ENCODE results near the gene FAAP100.

DNA sequence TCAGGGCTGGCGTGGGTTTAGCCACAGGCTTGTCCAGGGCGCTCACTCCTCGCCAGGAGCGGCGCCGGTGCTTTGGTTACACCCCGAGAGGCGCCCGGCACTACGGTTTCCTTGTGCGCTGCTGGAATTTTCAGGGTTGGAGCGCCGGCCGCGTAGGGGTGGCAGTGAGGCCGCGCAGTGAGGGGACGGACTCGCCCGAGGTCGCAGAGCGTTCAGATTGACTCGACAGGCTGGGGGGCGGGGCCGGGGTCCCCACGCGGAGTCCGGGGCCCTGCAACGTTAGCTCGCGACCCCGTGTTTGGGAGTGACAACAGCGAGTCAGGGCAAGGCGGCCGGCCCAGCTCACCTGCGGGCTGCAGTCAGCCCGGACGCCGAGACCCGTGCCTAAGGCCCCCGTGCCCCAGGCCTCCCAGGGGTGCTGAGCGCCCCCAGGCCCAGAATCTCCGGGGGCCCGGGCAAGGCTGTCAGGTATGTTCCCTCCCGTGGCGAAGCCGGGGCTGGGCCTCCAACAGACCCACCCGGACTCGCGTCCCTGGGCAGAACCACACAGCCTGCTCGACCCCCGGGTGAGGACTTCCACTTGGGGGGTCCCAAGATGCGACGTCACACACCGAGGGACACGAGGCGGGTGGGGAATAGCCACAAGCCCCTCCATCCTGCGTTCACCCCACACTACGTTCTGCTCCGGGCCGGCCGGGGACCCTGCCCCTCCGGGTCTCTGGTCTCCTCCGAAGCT is 38.2 kb downstream of the FAAP100 start:
- TF ChIP-seq TAF1 (IDR thresholded peaks at IDR 0.05; ENCODE audit: borderline replicate concordance, low read depth, low read length), result no peak
- TF ChIP-seq YY1 (IDR thresholded peaks at IDR 0.05; ENCODE audit: low read depth), result no peak
- TF ChIP-seq, protein P1, sequence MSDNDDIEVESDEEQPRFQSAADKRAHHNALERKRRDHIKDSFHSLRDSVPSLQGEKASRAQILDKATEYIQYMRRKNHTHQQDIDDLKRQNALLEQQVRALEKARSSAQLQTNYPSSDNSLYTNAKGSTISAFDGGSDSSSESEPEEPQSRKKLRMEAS (IDR thresholded peaks at IDR 0.05; ENCODE audit: low read depth), result no peak
